HPDE6-E6E7 (cell line): ENCODE results near the gene SPATA31C1.
"Not testable (repeated sequence)": the region's sequence is repeated elsewhere in the genome, so short reads cannot be mapped to it uniquely, and the experiment has no call there.

Experiments used
- DNase-seq: peaks from one replicate; pipeline ENCODE4 v3.0.0; 2011; ENCODE audit warnings: missing footprints; ENCODE audit errors: extremely low spot score

The SPATA31C1 gene

DNA sequence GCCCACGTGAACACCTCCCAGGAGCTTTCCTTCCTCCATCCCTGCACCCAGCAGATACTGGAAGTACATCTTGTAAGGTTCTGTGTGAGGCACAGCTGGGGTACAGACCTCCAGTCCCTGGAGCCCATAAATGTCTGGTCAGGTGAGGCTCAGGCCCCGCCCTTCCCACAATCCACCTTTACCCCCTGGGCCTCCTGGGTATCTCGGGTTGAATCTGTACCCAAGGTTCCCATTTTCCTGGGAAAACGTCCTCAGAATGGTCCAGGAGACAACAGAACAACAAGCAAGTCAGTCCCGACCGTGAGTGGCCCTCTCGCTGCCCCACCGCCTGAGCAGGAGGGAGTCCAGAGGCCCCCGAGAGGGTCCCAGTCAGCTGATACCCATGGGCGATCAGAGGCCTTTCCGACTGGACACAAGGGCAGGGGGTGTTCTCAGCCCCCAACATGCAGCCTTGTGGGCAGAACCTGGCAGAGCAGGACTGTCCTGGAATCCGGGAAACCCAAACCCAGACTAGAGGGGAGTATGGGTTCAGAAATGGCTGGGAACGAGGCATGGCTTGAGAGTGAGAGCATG, 30.7 kb upstream of the SPATA31C1 start:
- no peak for DNase-seq

DNA sequence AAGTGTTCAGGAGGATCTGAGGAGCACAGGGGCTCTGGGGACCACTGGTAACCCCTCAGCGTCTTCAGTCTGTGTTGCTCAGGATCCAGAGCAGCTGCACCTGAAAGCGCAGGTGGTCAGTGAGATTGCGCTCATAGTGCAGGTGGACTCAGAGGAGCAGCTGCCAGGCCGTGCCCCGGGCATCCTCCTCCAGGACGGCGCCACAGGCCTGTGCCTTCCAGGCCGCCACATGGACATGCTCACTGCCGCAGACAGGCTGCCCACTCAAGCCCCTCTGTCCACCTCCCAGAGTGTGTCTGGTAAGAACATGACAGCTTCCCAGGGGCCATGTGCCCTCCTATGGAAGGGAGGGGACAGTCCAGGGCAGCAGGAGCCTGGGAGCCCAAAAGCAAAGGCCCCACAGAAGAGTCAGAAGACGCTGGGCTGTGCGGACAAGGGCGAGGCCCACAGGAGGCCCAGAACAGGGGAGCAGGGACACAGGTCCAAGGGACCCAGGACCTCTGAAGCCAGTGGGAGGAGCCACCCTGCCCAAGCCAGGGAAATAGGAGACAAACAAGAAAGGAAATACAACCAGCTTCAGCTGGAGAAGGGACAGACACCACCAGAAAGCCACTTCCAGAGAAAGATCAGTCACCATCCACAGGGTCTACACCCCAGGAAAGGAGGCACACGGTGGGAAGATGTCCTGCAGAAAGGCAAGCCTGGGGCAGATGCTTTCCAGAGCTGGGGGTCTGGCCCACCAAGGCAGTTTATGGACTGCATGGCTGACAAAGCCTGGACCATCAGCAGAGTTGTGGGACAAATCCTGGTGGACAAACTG, 29.9 kb upstream of the SPATA31C1 start:
- no peak for DNase-seq

DNA sequence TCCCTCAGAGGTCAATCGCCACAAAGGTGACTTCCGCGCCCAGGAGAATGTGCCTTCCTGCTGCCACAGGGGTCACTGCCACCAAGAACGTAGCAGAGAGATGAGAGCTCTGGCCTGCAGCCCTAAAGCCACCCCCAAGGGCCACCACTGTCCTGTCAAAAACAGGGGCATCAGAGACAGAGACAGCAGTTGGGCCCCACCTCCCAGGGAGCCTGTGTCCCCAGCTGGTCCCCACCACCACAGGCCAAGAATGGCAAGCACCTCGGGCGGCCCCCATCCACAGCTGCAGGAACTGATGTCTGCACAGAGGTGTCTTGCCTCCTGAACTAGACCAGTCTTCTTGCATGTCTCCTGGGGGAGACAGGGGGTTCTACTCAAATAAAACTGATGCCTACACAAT, 29.3 kb upstream of the SPATA31C1 start:
- no peak for DNase-seq

DNA sequence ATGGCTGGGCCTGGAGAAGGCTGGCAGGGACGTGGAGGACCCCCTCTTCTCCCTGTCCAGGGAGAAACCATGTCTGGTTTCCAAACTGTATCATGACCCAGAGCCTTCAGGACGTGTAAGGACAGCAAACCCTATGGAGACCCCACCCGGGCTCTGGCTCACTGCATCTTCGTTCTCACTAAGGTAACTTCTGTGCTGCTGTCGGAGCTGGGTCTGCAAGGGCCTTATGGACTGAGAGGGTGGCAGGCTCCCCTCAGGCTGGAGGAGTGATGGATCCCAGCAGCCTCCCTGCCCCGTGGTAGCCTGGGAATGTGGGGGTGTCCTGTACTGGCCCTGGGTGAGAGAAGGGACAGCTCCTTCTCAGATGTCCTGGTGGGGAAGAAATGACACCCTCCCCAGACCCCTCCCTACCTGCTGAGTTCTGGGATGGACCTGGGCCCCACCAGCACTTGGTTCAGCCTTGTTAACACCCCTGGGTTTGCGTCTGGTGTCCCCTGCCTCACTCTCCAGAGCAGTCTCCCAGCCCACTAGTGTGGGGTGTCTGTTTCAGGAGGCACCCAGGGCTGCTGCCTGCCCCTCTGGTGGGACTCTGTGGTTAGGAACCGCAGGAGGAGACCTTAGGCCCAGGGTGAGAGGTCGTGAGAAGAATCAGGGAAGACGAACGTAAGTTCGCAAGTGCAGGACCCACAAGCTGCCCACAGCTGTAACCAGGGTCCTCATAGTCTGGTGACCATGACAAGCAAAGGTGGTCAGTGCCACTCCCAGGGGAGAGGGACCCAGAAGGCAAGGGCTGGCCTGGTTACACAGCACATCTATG, 28.5 kb upstream of the SPATA31C1 start:
- no peak for DNase-seq

GRCh38 chr9:87889882-87890252, 27.9 kb upstream of the SPATA31C1 start:
- no peak for DNase-seq

- DNase-seq = no peak
Measured at GRCh38 chr9:87890837-87891236, 26.9 kb upstream of the SPATA31C1 start.

DNA sequence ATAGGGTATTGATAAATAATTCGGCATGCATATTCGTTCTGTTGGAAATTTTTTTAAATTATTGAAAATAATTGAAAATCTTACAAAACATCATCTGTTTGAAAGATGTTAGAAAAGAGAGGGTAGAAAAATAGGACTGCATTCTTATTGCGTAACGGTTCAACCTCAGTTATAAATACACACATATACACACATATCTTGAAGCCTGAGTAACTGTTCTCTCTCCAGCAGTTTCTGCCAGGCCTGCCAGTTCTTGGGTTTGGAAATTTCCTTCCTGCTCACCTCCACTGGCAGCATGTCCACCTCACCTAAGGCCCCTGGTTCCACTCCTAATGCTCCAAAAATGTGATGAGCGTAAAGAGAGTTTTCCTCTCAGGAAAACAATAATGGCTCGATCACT, 26.0 kb upstream of the SPATA31C1 start:
- DNase-seq = no peak

DNA sequence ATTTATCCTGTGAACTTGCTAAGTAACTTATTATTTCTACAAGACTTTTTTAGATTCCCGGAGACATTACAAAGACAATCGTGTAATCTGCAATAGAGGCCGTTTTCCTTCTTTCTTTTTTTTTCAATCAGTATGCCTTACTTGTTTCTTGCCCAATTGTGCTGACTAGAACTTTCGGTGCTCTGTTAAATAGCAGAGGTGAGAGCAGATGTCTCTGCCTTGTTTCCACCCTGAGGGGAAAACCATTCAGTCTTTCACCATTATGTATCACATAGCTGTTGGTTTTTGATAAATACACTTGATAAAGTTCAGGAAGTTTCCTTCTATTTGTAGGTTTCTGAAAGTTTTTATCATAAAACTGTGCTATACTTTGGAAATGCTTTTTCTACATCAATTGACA, 24.8 kb upstream of the SPATA31C1 start:
- DNase-seq = no peak

DNA sequence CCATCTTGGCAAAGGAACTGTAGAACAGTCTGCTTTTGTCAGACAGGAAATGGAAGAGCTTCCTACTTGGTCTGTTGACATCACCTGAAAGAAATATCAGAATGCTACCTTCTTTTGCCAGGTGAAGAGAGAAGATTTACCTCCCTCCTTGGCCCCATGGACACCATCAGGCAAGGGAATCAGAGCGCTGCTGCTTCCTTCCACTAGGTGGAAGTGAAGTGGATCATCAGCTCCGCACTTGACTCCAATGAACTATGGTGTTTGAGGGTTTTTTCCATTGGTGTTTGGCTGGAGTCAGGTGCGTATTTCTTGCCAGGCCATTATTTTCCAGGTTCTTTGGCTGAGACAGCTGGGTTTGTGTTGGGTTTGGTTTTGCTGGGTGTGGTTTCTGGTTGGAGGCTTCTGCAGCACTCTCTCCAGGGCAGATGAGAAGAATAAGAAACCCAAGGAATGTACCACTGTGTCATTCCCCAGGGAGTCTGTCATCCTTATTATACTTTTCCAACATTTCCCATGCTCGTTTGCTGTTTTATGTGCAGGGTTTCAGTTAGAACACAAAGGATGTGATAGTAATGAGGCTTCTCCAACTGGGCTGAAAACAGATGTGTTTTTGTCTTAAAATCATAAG, 22.6 kb upstream of the SPATA31C1 start:
- DNase-seq = no peak

DNA sequence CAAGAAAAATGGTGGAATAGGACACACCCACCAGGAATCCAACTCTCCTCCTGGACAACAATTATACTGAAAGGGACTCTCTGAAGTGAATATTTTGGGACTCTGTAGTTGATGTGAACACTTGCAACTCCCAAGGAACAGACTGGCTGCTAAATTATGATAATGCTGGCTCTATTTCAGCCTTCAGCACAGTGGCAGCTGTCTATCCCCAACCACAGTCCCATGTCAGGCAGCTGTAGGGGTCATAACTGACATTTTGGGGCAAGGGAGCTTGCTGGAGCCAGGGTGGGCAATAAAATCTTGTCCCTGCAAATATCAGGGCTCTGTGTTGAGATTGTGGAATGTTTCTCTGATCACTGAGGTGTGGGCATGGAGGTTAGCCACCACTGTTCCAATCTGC, 20.9 kb upstream of the SPATA31C1 start:
- DNase-seq = no peak

DNA sequence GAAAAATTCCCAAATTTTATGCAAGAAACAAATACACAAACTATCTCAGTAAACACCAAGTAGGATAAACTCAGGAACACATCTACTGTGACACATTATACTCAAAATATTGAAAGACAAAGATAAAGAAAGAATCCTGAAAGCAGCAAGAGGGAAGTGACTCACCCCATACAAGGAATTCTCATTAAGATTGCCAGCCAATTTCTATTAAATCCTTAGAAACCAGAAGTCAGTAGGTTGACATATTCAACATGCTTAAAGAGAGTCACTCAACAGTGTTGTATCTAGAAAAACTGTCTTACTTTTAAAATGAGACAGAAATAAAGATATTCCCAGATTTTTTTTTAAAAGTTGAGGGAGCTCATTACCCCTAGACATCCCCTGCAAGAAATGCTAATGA, 19.6 kb upstream of the SPATA31C1 start:
- DNase-seq = no peak

DNA sequence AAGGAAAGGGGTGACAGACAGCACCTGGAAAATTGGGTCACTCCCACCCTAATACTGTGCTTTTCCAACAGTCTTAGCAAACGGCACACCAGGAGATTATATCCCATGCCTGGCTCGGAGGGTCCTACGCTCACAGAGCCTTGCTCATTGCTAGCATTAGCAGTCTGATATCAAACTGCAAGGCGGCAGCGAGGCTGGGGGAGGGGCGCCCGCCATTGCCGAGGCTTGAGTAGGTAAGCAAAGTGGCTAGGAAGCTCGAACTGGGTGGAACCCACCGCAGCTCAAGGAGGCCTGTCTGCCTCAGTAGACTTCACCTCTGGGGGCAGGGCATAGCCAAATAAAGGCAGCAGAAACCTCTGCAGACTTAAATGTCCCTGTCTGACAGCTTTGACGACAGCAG, 15.4 kb upstream of the SPATA31C1 start:
- DNase-seq = not testable (repeated sequence)

- DNase-seq = no peak
Measured at GRCh38 chr9:87909310-87910041, 8.3 kb upstream of the SPATA31C1 start.

DNA sequence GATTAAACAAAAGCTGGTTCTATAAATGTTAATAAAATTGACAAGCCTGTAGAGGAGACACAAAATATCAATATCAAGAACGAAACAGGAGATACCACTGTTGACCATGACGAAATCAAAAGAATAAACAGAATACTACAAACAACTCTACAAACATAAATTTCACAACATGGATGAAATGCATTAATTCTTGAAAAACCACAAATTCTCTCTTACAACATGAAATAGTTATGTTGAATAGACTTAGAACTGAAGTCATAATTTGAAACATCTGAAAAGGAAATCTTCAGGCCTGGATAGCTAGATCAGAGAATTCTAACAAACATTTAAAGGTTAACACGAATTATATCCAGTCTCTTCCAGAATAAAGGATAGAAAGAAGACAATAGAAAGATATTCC, 6.9 kb upstream of the SPATA31C1 start:
- DNase-seq = no peak

DNA sequence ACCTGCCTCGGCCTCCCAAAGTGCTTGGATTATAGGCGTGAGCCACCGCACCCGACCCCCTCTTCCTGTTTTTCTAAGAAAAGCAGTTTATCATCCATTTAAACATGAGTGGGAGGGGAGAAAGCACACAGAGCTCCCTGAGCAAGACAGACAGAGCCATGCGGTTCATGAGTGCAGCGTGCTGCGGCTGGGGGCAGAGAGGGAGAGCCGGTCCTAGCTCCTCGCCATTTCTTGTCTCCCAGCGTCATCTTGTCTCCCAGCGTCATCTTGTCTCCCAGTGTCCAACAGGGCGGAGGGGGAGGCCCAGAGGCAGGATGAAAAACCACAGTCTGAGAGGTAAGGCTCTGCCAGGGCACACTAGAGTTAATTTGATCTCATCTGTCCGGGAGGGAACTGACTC, 1.3 kb downstream of the SPATA31C1 start:
- DNase-seq = not testable (repeated sequence)

DNA sequence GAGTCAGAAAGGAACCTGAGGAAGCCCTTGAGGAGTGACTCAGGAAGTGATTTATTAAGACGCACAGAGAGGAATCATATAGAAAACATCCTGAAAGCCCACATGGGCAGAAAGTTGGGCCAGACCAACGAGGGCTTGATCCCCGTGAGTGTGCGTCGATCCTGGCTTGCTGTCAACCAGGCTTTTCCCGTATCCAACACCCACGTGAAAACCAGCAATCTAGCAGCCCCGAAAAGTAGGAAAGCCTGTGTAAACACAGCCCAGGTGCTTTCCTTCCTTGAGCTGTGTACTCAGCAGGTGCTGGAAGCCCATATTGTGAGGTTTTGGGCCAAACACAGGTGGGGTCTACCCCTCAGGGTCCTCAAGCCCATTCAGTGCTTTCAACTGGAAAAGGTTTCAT, 3.8 kb downstream of the SPATA31C1 start:
- DNase-seq = not testable (repeated sequence)

- not testable (repeated sequence) for DNase-seq
Measured at GRCh38 chr9:87923012-87923411, 5.2 kb downstream of the SPATA31C1 start.

DNA sequence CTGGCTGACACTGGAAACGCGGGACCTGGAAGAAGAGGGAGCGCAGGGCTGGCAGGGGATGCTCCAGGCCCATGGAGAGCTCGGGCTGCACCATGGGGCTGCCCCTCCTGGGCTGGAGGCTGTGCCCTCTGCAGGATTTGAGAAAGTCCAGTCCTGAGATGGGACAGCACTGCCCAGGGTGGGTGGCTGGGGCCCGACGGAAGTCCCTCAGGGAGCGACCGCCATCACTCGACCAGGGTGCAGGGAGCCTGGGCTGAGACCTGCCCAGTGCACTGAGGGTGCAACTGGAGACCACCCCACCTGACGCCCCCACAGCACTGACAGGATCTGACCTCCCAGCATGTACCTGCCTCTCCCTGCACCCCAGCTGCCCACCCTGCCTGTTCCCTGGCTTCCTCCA, 7.1 kb downstream of the SPATA31C1 start:
- DNase-seq = not testable (repeated sequence)

- not testable (repeated sequence) for DNase-seq
Measured at GRCh38 chr9:87929152-87929551, 11.4 kb downstream of the SPATA31C1 start.

- DNase-seq = not testable (repeated sequence)
Measured at GRCh38 chr9:87934444-87934843, 16.7 kb downstream of the SPATA31C1 start.

DNA sequence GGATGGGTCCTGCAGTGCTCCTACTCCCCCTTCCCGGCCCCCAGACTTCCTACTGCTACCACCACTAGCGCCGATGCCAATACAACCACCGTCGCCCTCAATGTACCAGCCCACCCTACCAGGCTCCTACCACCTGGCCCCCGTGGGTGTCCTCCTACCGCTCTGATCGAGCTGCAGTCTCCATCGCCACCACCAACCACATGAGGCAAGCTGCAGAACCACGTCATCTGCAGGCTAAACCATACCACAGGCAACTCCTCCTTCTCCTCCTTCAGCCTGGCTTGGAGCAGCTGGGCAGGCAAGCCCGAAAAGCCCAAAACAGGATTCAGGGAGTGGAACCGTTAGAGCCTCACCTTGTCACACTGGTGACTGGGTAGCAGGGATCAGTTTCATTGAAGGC, 19.6 kb downstream of the SPATA31C1 start:
- not testable (repeated sequence) for DNase-seq

GRCh38 chr9:87937918-87938317, 20.2 kb downstream of the SPATA31C1 start:
- not testable (repeated sequence) for DNase-seq
